K562 (cell line): ENCODE data around the gene IGSF8. TPM values are rescaled to one million over a fixed set of nuclear protein-coding genes. Genes with fewer than 3 reads are reported as not detected.

ENCODE experiments used
- ATAC-seq: fragments of 200-7000 bp; cut with Tn5 transposase; 3 replicates; pipeline ENCODE4 v1.9.1; 2020; ENCODE audit warnings: moderate library complexity
- BruUV-seq: library from RNA; stranded (reverse); fragments of 400-500 nt; replicated peaks from 2 replicates; lab custom pipeline; 2021; lab: Mats Ljungman, UMichigan
- CTCF ChIA-PET: fragments of 300-600 bp; formaldehyde crosslinking; extraction: SDS; loops from one replicate; lab custom pipeline; 2021; ENCODE audit warnings: low intra/inter-chr PET ratio; lab: Yijun Ruan, JAX
- POLR2A ChIA-PET: fragments of 300-600, 350-650 bp; sonication (Branson Sonifier 250); formaldehyde crosslinking; extraction: SDS; loops from one replicate; lab custom pipeline; 2021; ENCODE audit warnings: antibody characterized with exemption, inconsistent platforms; lab: Yijun Ruan, JAX
- DNase-seq, 4 experiments: peaks; one replicate each; pipeline versions ENCODE4 v3.0.0 to v3.0.0-alpha.2; 2011 to 2018; ENCODE audit warnings: low spot score in 3 of 4, mixed read lengths in 3 of 4; ENCODE audit errors: extremely low read depth in 1 of 4
- FAIRE-seq: peaks from 2 replicates; lab custom pipeline; 2011; peaks lifted over from hg19 to GRCh38; lab: Jason Lieb, UNC
- H2AFZ ChIP-seq: 2 replicates; pipeline ENCODE4 v1.6.0; 2011; ENCODE audit warnings: low read depth, low read length, control low read depth, inconsistent platforms
- H3K27ac ChIP-seq: fragments of 200-600 bp; 3 replicates; pipeline ENCODE4 v1.8.0; 2011; ENCODE audit warnings: low read depth, mild to moderate bottlenecking, control low read depth, inconsistent platforms, low read length, moderate library complexity, mixed read lengths; ENCODE audit errors: extremely low read depth
- H3K27me3 ChIP-seq, 2 experiments: fragments of 300-600 bp in 1 of 2; 2 replicates in 1 of 2; 3 replicates in 1 of 2; pipeline versions ENCODE4 v1.6.0 to v1.8.0; 2011; ENCODE audit warnings: inconsistent platforms in 2 of 2, low read length in 2 of 2, mild to moderate bottlenecking in 1 of 2, mixed read lengths in 1 of 2, moderate library complexity in 1 of 2; ENCODE audit not compliant: control insufficient read depth in 2 of 2, insufficient read depth in 2 of 2
- H3K36me3 ChIP-seq: fragments of 300-600 bp; 3 replicates; pipeline ENCODE4 v1.8.0; 2011; ENCODE audit warnings: mild to moderate bottlenecking, low read length, inconsistent platforms; ENCODE audit not compliant: control insufficient read depth, insufficient read depth
- H3K4me1 ChIP-seq, 2 experiments: fragments of 200-600 bp in 1 of 2; replicated peaks in 1 of 2; 2 replicates in 1 of 2; 3 replicates in 1 of 2; pipeline versions ENCODE4 v1.5.1 to v1.8.0; 2011; ENCODE audit warnings: inconsistent platforms in 2 of 2, low read length in 2 of 2, mild to moderate bottlenecking in 1 of 2, mixed read lengths in 1 of 2, moderate library complexity in 1 of 2; ENCODE audit not compliant: control insufficient read depth in 2 of 2, insufficient read depth in 2 of 2
- H3K4me2 ChIP-seq: 2 replicates; pipeline ENCODE4 v1.6.1; 2011; ENCODE audit warnings: low read length, control low read depth, inconsistent platforms, mixed read lengths; ENCODE audit not compliant: insufficient read depth
- H3K4me3 ChIP-seq: fragments of 200-600 bp; sonication (generic), shearing (Covaris generic); 2 replicates; pipeline ENCODE4 v1.5.1; 2016; ENCODE audit warnings: control low read depth, inconsistent platforms
- H3K79me2 ChIP-seq: fragments of 200-600 bp; 3 replicates; pipeline ENCODE4 v1.8.0; 2011; ENCODE audit warnings: low read length, inconsistent platforms; ENCODE audit not compliant: control insufficient read depth, insufficient read depth
- H3K9ac ChIP-seq, 2 experiments: 2 replicates each; pipeline versions ENCODE4 v1.6.0 to v1.6.1; 2011; ENCODE audit warnings: low read depth in 2 of 2, low read length in 2 of 2, control low read depth in 1 of 2, inconsistent platforms in 1 of 2, mild to moderate bottlenecking in 1 of 2, mixed read lengths in 1 of 2; ENCODE audit not compliant: insufficient read depth in 1 of 2
- H3K9me1 ChIP-seq: one replicate; pipeline ENCODE4 v1.6.0; 2011; ENCODE audit warnings: inconsistent platforms, mild to moderate bottlenecking, low read length, moderate library complexity; ENCODE audit not compliant: control insufficient read depth, insufficient read depth
- H3K9me3 ChIP-seq: replicated peaks from 2 replicates; pipeline ENCODE4 v1.5.1; 2011; ENCODE audit warnings: low read depth, low read length, inconsistent platforms; ENCODE audit not compliant: control insufficient read depth, insufficient read depth
- H4K20me1 ChIP-seq: replicated peaks from 2 replicates; pipeline ENCODE4 v1.6.1; 2011; ENCODE audit warnings: low read length, inconsistent platforms, mixed read lengths; ENCODE audit not compliant: control insufficient read depth, insufficient read depth
- KLF10 ChIP-seq: fragments of 250-450 bp; sonication (Bioruptor Pico); IDR thresholded peaks from 2 replicates; pipeline ENCODE4 v1.6.1; 2021; ENCODE audit warnings: matching md5 sums
- POLR2H ChIP-seq: IDR thresholded peaks from 2 replicates; pipeline ENCODE4 v1.6.1; 2016; ENCODE audit warnings: missing genetic modification characterization, low read depth, mild to moderate bottlenecking, control low read depth, missing compliant biosample characterization, moderate library complexity
- RAD21 ChIP-seq, 2 experiments: fragments of 250-450 bp in 1 of 2; fragments of 450-650 bp in 1 of 2; sonication (Bioruptor Pico) in 1 of 2; formaldehyde crosslinking in 1 of 2; IDR thresholded peaks in 1 of 2; conservative IDR thresholded peaks in 1 of 2; 2 replicates each; pipeline versions ENCODE4 v1.4.0 to v1.8.0; 2020 to 2022; ENCODE audit warnings: mild to moderate bottlenecking in 2 of 2, moderate library complexity in 1 of 2
- RBBP5 ChIP-seq: fragments of 200-600 bp; sonication (generic); IDR thresholded peaks from 2 replicates; pipeline ENCODE4 v1.6.1; 2012; ENCODE audit warnings: borderline replicate concordance, mild to moderate bottlenecking, low read length, control low read depth, inconsistent platforms; ENCODE audit not compliant: insufficient read depth, poor library complexity, severe bottlenecking
- RCOR1 ChIP-seq, 2 experiments: IDR thresholded peaks; 2 replicates each; pipeline ENCODE4 v1.6.1; 2012; ENCODE audit warnings: low read depth in 2 of 2, low read length in 2 of 2, borderline replicate concordance in 1 of 2, improper control_type of control experiment in 1 of 2
- SAFB2 ChIP-seq: fragments of 200-400 bp; formaldehyde crosslinking; IDR thresholded peaks from 2 replicates; pipeline ENCODE4 v1.6.1; 2018; ENCODE audit warnings: borderline replicate concordance, low read length, low read depth, moderate library complexity; ENCODE audit not compliant: severe bottlenecking
- SPI1 ChIP-seq: IDR thresholded peaks from 2 replicates; pipeline ENCODE4 v1.6.1; 2011; ENCODE audit warnings: low read depth, low read length, control low read depth, borderline replicate concordance
- TEAD4 ChIP-seq, 2 experiments: sonication (generic) in 1 of 2; formaldehyde crosslinking in 1 of 2; IDR thresholded peaks; 2 replicates each; pipeline versions ENCODE4 v1.6.1 to v1.8.0; 2012 to 2022; ENCODE audit warnings: borderline replicate concordance in 1 of 2, inconsistent platforms in 1 of 2, low read length in 1 of 2, mild to moderate bottlenecking in 1 of 2, missing genetic modification reagents in 1 of 2
- WGBS: fragments of 100-300 bp; shearing (Covaris generic); methylation state at CpG from one replicate; pipeline ENCODE4 v1.1.6; 2016; ENCODE audit warnings: low coverage, mixed read lengths; ENCODE audit not compliant: insufficient coverage; ENCODE audit errors: missing lambda C conversion rate; 5-methylcytosine and 5-hydroxymethylcytosine counted together
- in situ Hi-C: fragments of 300-500 bp; cut with MboI; formaldehyde crosslinking; loops from 4 replicates; pipeline ENCODE4 v1.15.0; 2018; ENCODE audit warnings: inconsistent platforms, mixed read lengths
- intact Hi-C: fragments of 100-400 bp; cut with micrococcal nuclease; formaldehyde crosslinking; loops from 2 replicates; pipeline ENCODE4 v1.14.2; 2022
- polyA plus RNA-seq, 8 experiments: library from polyadenylated mRNA; depleted of rRNA in 4 of 8; stranded (reverse) in 5 of 8; unstranded in 3 of 8; fragments of >200 nt; fragmentation: Nextera tagmentation in 2 of 8; fragmentation: Illumina TruSeq in 1 of 8; extraction: Ambion mirVana in 2 of 8; extraction: Trizol in 1 of 8; gene quantifications; 2 replicates each; pipeline versions ENCODE4 v1.2.1 to v1.2.3, GENCODE V29; 2011 to 2014; ENCODE audit warnings: inconsistent platforms in 1 of 8, missing spikeins in 1 of 8
- total RNA-seq, 7 experiments: library from RNA; depleted of rRNA in 6 of 7; stranded (reverse); fragments of >200 nt in 6 of 7; fragmentation: Illumina TruSeq in 2 of 7; extraction: Trizol in 2 of 7; gene quantifications; 2 replicates each; pipeline versions ENCODE4 v1.2.1 to v1.2.3, GENCODE V29; 2011 to 2021; ENCODE audit warnings: low replicate concordance in 1 of 7
- TF ChIP-seq, protein P1 (sequence below): fragments of 450-650 bp; IDR thresholded peaks from 2 replicates; pipeline ENCODE4 v1.6.1; 2017; ENCODE audit warnings: antibody characterized with exemption, mild to moderate bottlenecking

The IGSF8 gene
- total and polyA plus RNA-seq, 9 of the 15 experiments (the other 6 are each of a cell fraction or from before 2014, with no cell fraction given) = 0.32 to 11.7 (median 3.2) TPM

DNA sequence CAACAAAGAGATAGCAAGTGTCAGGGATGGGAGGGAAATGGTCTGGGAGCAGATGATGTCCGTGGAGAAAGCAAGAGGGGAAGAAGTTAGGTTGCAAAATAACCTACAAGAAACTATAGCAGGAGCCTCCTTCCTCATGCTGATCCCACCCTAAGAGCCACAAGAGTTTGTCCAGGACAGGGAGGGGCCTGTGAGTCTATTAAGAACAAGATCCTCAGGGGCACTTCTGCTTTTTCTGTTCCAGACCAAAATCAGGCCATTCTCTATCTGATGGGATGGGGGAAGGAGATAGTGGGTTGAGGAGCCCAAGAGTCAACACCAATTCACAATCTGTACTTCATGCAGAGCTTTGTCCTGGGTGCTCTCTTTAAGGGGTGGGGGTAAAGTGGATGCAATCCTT lies 45.3 kb upstream of the IGSF8 start:
- no TSS peak for BruUV-seq
- TF ChIP-seq POLR2H (tag) (no peak), RCOR1 (IDR thresholded peaks at IDR 0.05; ENCODE audit: borderline replicate concordance in 1 of 2, low read depth in 2 of 2, low read length in 2 of 2) (0 out of 4 replicates have a peak, but pooled peaks of 1 of the 2 experiments have one; percentile 59), SPI1 (peak; percentile 92)
- Histone ChIP-seq H4K20me1 (no peaks in the 10 kb centered on the region), H3K4me2 (no peak overlapping the region), H2AFZ (no peak overlapping the region), H3K9me1 (no peaks in the 10 kb centered on the region), H3K27me3 (peaks cover 32 to 47% of the 10 kb centered on the region in 2 experiments), H3K27ac (no peak overlapping the region), H3K79me2 (no peaks in the 10 kb centered on the region), H3K4me1 (no peaks in the 10 kb centered on the region), H3K9me3 (no peaks in the 10 kb centered on the region), H3K9ac (no peak overlapping the region), H3K36me3 (no peaks in the 10 kb centered on the region), H3K4me3 (no peak overlapping the region)
- ATAC-seq (no peak), FAIRE-seq (no peak), DNase-seq (no peak)
- in situ Hi-C loops = no loop called here
- ChIA-PET CTCF (no interaction called here), POLR2A (no interaction called here)
- intact Hi-C loops = no loop called here
- WGBS = 0% methylated on average over 1 of the region's 1 CpG

DNA sequence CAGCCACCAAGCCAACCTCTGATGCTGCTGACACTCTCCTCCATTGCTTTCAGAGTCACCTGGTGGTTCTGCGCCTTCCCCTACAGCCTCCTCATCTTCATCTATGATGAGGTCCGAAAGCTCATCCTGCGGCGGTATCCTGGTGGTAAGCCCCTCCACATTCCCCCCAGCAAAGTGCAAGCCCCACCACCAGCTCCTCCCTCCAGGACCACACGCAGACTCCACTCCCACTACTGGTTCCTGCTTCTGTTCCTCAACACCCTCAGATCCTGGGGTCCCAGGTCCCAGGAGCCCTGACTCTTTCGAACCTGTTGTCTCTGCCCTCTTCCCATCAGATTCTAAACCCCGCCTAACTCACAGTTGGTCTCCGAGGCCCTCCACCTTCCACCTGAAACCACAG lies 41.4 kb upstream of the IGSF8 start:
- no peaks in the 10 kb centered on the region for H3K9me1 ChIP-seq
- no peak overlapping the region for H3K9ac ChIP-seq
- H3K79me2 ChIP-seq = no peaks in the 10 kb centered on the region
- peaks cover 52 to 67% of the 10 kb centered on the region in 2 experiments for H3K27me3 ChIP-seq
- ChIA-PET CTCF (no interaction called here), POLR2A (no interaction called here)
- no peak overlapping the region for H2AFZ ChIP-seq
- peaks cover 3% of the 10 kb centered on the region; the same call in 1 of the 2 replicates for H4K20me1 ChIP-seq
- intact Hi-C loops (no loop called here), in situ Hi-C loops (no loop called here)
- BruUV-seq = no TSS peak
- ATAC-seq = no peak
- DNase-seq = no peak
- H3K9me3 ChIP-seq = no peaks in the 10 kb centered on the region
- H3K36me3 ChIP-seq = no peaks in the 10 kb centered on the region
- 3% methylated on average over 8 of the region's 8 CpGs for WGBS
- H3K27ac ChIP-seq = no peak overlapping the region
- no peak overlapping the region for H3K4me2 ChIP-seq
- no peak overlapping the region for H3K4me3 ChIP-seq
- no peaks in the 10 kb centered on the region for H3K4me1 ChIP-seq
- no peak for FAIRE-seq
- TF ChIP-seq TEAD4 (IDR thresholded peaks at IDR 0.05; ENCODE audit: low read length) (no peak), TEAD4 (CRISPR knock-in tag; IDR thresholded peaks at IDR 0.05; ENCODE audit: borderline replicate concordance) (no peak), KLF10 (CRISPR knock-in tag) (no peak), RBBP5 (no peak), RAD21 (CRISPR knock-in tag; conservative IDR thresholded peaks at IDR 0.05 in 1 of 2, IDR thresholded peaks at IDR 0.05 in 1 of 2) (no peak), SAFB2 (no peak)
- TF ChIP-seq, protein P1, sequence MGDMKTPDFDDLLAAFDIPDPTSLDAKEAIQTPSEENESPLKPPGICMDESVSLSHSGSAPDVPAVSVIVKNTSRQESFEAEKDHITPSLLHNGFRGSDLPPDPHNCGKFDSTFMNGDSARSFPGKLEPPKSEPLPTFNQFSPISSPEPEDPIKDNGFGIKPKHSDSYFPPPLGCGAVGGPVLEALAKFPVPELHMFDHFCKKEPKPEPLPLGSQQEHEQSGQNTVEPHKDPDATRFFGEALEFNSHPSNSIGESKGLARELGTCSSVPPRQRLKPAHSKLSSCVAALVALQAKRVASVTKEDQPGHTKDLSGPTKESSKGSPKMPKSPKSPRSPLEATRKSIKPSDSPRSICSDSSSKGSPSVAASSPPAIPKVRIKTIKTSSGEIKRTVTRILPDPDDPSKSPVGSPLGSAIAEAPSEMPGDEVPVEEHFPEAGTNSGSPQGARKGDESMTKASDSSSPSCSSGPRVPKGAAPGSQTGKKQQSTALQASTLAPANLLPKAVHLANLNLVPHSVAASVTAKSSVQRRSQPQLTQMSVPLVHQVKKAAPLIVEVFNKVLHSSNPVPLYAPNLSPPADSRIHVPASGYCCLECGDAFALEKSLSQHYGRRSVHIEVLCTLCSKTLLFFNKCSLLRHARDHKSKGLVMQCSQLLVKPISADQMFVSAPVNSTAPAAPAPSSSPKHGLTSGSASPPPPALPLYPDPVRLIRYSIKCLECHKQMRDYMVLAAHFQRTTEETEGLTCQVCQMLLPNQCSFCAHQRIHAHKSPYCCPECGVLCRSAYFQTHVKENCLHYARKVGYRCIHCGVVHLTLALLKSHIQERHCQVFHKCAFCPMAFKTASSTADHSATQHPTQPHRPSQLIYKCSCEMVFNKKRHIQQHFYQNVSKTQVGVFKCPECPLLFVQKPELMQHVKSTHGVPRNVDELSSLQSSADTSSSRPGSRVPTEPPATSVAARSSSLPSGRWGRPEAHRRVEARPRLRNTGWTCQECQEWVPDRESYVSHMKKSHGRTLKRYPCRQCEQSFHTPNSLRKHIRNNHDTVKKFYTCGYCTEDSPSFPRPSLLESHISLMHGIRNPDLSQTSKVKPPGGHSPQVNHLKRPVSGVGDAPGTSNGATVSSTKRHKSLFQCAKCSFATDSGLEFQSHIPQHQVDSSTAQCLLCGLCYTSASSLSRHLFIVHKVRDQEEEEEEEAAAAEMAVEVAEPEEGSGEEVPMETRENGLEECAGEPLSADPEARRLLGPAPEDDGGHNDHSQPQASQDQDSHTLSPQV = no peak
